HCT116 (cell line): ENCODE data around the gene NACAD.

Experiments
- CBX3 ChIP-seq: IDR thresholded peaks from 2 replicates; pipeline ENCODE4 v1.6.1; 2012; ENCODE audit warnings: low read depth
- CEBPB ChIP-seq: IDR thresholded peaks from 2 replicates; pipeline ENCODE4 v1.6.1; 2012; ENCODE audit warnings: low read depth
- CTCF ChIP-seq, 3 experiments: fragments of 200-600 bp in 1 of 3; sonication (generic) in 1 of 3; IDR thresholded peaks in 2 of 3; conservative IDR thresholded peaks in 1 of 3; 2 replicates each; pipeline ENCODE4 v1.5.1; 2012 to 2017; ENCODE audit warnings: low read depth in 2 of 3, low read length in 2 of 3, antibody characterized with exemption in 1 of 3, borderline replicate concordance in 1 of 3, control low read depth in 1 of 3, mild to moderate bottlenecking in 1 of 3, mixed read lengths in 1 of 3, mixed run types in 1 of 3, moderate library complexity in 1 of 3; ENCODE audit not compliant: insufficient read depth in 1 of 3
- EZH2 ChIP-seq: fragments of 200-600 bp; sonication (generic); IDR thresholded peaks from 2 replicates; pipeline ENCODE4 v1.6.1; 2017; ENCODE audit warnings: antibody characterized with exemption, mixed run types
- EZH2phosphoT487 ChIP-seq: fragments of 200-600 bp; IDR thresholded peaks from 2 replicates; pipeline ENCODE4 v1.6.1; 2018; ENCODE audit warnings: antibody characterized with exemption, borderline replicate concordance
- FOSL1 ChIP-seq: IDR thresholded peaks from 2 replicates; pipeline ENCODE4 v1.6.1; 2012; ENCODE audit warnings: low read depth
- POLR2A ChIP-seq: IDR thresholded peaks from 2 replicates; pipeline ENCODE4 v1.7.0; 2011; ENCODE audit warnings: borderline replicate concordance; ENCODE audit not compliant: insufficient read depth, insufficient read length; ENCODE audit errors: extremely low read depth
- POLR2AphosphoS5 ChIP-seq: IDR thresholded peaks from 2 replicates; pipeline ENCODE4 v1.6.1; 2011; ENCODE audit warnings: mild to moderate bottlenecking, low read depth, low read length, moderate library complexity
- RAD21 ChIP-seq: IDR thresholded peaks from 2 replicates; pipeline ENCODE4 v1.6.1; 2012; ENCODE audit warnings: low read depth, mild to moderate bottlenecking
- SIN3A ChIP-seq: IDR thresholded peaks from 2 replicates; pipeline ENCODE4 v1.6.1; 2012; ENCODE audit warnings: low read depth
- SP1 ChIP-seq: IDR thresholded peaks from 2 replicates; pipeline ENCODE4 v1.6.1; 2012; ENCODE audit warnings: low read depth
- SRF ChIP-seq: IDR thresholded peaks from 2 replicates; pipeline ENCODE4 v1.6.1; 2012; ENCODE audit warnings: low read depth
- ZNF274 ChIP-seq: fragments of 200-500 bp; sonication (Bioruptor generic); IDR thresholded peaks from 2 replicates; pipeline ENCODE4 v1.6.1; 2014; ENCODE audit warnings: mild to moderate bottlenecking, low read depth, low read length, inconsistent platforms

GRCh38 chr7:45099891-45100760 lies 11.4 kb upstream of the NACAD start:
- no peak for TF ChIP-seq SIN3A
- TF ChIP-seq POLR2A: no peak
- no peak for TF ChIP-seq CTCF (IDR thresholded peaks at IDR 0.05 in 2 of 3, conservative IDR thresholded peaks at IDR 0.05 in 1 of 3; ENCODE audit: borderline replicate concordance in 1 of 3, insufficient read depth in 1 of 3, low read depth in 2 of 3, low read length in 2 of 3)
- no peak for TF ChIP-seq EZH2
- TF ChIP-seq FOSL1: no peak
- no peak for TF ChIP-seq POLR2AphosphoS5
- no peak for TF ChIP-seq EZH2phosphoT487
- TF ChIP-seq ZNF274: no peak
- TF ChIP-seq CBX3: no peak
- no peak for TF ChIP-seq CEBPB
- no peak for TF ChIP-seq SRF
- no peak for TF ChIP-seq SP1
- no peak for TF ChIP-seq RAD21
